Testis (tissue), 2 donors: ENCODE measurements around the gene SH3YL1.

Source experiments
- CTCF ChIP-seq, 3 experiments: fragments of 450-650 bp in 2 of 3; fragments of 200-600 bp in 1 of 3; sonication (generic) in 1 of 3; IDR thresholded peaks; one replicate each; pipeline ENCODE4 v1.5.1; 2016 to 2019; ENCODE audit warnings: antibody characterized with exemption in 3 of 3, mild to moderate bottlenecking in 2 of 3, moderate library complexity in 1 of 3
- POLR2A ChIP-seq: fragments of 450-650 bp; IDR thresholded peaks from one replicate; pipeline ENCODE4 v1.6.1; 2017; ENCODE audit warnings: antibody characterized with exemption, mild to moderate bottlenecking, moderate library complexity

DNA sequence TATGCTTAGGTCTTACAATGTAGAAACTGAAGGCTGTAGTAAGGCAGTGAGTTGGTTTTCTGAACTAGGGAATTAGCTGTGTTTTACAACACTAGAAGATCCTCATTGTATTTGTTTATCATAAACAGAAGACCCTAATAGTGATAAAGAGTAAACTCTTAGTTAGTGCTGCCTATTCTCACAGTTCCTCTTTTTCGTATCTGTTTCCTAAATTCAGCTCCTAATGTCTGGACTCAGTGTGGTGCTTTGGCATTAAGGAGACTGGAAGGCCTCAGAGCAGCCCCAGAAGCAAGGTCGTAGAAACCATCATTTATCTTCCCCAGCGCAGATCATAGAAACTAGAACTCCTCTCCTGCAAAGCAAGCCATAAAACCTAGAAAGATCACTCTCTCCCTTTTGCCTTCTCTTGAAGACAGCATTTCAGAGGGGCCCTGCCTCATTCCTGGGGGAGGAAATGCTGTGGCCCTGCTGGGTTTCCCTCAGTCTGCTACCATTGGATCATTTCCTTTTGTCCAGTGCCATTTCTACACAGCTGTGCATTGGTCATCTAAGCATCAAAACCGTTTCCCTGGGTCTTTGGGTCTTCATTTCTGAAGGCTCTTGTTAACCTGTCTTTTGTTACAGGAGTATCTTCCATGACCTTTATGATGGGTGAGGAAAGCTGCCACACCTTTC, 5.7 kb upstream of the SH3YL1 start:
- TF ChIP-seq CTCF (IDR thresholded peaks at IDR 0.05), result no peak
- no peak for TF ChIP-seq POLR2A
